Right lobe of liver (tissue), 6 donors: ENCODE data around the gene KLHL22. TPM values are rescaled to one million over a fixed set of nuclear protein-coding genes. Genes with fewer than 3 reads are reported as not detected.
"Not testable (repeated sequence)": the region's sequence is repeated elsewhere in the genome, so short reads cannot be mapped to it uniquely, and the experiment has no call there.

Experiments
- ATAC-seq, 4 donors: fragments of 200-7000 bp; cut with Tn5 transposase; one replicate each; pipeline ENCODE4 v1.9.1; 2020; ENCODE audit warnings: mild to moderate bottlenecking in 4 of 4, moderate library complexity in 4 of 4
- DNase-seq, 3 donors: peaks; one replicate each; pipeline ENCODE4 v3.0.0-alpha.2; 2020
- H3K27ac ChIP-seq, 3 donors: fragments of 200-600 bp; one replicate each; pipeline ENCODE4 v1.8.0; 2022
- H3K27me3 ChIP-seq, 2 donors: fragments of 200-600 bp; one replicate each; pipeline ENCODE4 v1.8.0; 2022
- H3K36me3 ChIP-seq, 4 donors: fragments of 200-600 bp; sonication (generic) in 1 of 4; one replicate each; pipeline versions ENCODE4 v1.5.1 to v1.8.0; 2017 to 2022; ENCODE audit warnings: control low read depth in 1 of 4
- H3K4me1 ChIP-seq, 4 donors: fragments of 200-600 bp; sonication (generic) in 1 of 4; one replicate each; pipeline versions ENCODE4 v1.5.1 to v1.8.0; 2017 to 2022; ENCODE audit warnings: control low read depth in 1 of 4
- H3K4me3 ChIP-seq, 3 donors: fragments of 200-600 bp; one replicate each; pipeline ENCODE4 v1.8.0; 2022
- H3K9me3 ChIP-seq, 4 donors: fragments of 200-600 bp; sonication (generic) in 1 of 4; one replicate each; pipeline versions ENCODE4 v1.5.1 to v1.8.0; 2017 to 2022; ENCODE audit warnings: control low read depth in 1 of 4
- POLR2A ChIP-seq: fragments of 450-650 bp; IDR thresholded peaks from one replicate; pipeline ENCODE4 v1.6.1; 2017; ENCODE audit warnings: antibody characterized with exemption, mild to moderate bottlenecking
- WGBS: methylation state at CpG from one replicate; pipeline ENCODE4 v1.1.6; 2018; ENCODE audit warnings: low coverage, low lambda C conversion rate; ENCODE audit not compliant: insufficient coverage; ENCODE audit errors: missing lambda C conversion rate; 5-methylcytosine and 5-hydroxymethylcytosine counted together
- intact Hi-C, 2 donors: fragments of 100-400 bp; cut with DNase I; formaldehyde crosslinking; loops; one replicate each; pipeline versions ENCODE4 v1.11.2 to v1.14.1; 2022
- small RNA-seq, 2 experiments: library from RNA; depleted of rRNA; stranded (forward); fragments of <200 nt; gene quantifications; one replicate each; pipeline ENCODE3, GENCODE V24; 2016
- total RNA-seq, 6 experiments: library from RNA; depleted of rRNA in 2 of 6; stranded (reverse); fragments of >200 nt in 2 of 6; fragmentation: NEBNext Ultra II Directional in 3 of 6; extraction: Animal tissue kit (Norgen Biotek cat#: 25700) in 3 of 6; gene quantifications; one replicate each; pipeline versions ENCODE4 v1.1.0 to v1.2.4, GENCODE V29; 2016 to 2023
- TF ChIP-seq, protein P1 (sequence below), 4 donors: fragments of 200-600 bp in 3 of 4; fragments of 450-650 bp in 1 of 4; IDR thresholded peaks; one replicate each; pipeline versions ENCODE4 v1.5.1 to v1.8.0; 2016 to 2022; ENCODE audit warnings: antibody characterized with exemption in 4 of 4, mild to moderate bottlenecking in 2 of 4
- donor health status: DM: no; HTN: yes; CAD: no.
- donor health status: DM: no; HTN: no; CAD: no.
- donor health status: DM: no; HTN: no; CAD: no.
- donor health status: DM: no; HTN: yes; CAD: no.
- donor health status: DM: no; HTN: yes; CAD: no.

The KLHL22 gene
- total RNA-seq, 6 experiments from 2014 or later, result 9.0 to 14.2 (median 10.2) TPM

DNA sequence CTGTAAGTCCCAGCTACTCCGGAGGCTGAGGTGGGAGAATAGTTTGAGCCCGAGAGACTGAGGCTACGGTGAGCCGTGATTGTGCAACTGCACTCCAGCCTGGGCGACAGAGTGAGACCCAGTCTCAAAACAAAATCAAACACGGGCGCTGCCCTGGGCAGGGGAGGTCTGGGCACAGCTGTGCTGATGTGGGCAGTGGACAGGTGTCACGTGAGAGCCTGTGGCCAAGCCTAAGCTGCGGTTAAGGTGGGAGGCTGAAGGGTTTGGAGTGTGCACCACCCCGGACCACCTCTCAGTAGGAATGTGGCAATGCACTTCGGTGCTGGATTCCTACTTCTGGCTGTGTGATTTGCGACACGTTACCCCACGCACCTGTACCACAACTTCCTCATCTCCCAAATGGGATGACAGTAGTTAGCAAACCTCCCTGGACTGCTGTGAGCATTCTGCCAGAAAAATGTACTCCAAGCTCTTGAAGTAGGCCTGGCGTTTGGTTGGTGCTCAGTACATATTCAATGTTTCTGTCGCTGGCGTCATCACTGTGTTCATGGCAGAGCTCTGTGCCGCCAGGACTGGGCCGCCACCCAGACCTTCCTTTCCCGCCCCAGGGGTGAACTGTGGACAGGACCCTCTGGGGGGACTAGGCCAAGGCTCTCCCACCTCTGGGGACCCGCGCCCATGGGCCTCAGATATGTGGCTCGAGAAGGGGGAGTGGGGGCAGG lies 102.5 kb downstream of the KLHL22 start:
- Histone ChIP-seq H3K36me3 (no peaks in the 10 kb centered on the region), H3K4me1 (peaks cover 0 to 17% (median 4%) of the 10 kb centered on the region in 4 donors), H3K27ac (peak overlapping the region; percentile 34 to 67 (median 66)), H3K4me3 (peak overlapping the region; percentile 71 to 90 (median 83)), H3K27me3 (no peaks in the 10 kb centered on the region), H3K9me3 (no peaks in the 10 kb centered on the region)
- 100% methylated on average over 1 of the region's 23 CpGs for WGBS
- no peak for DNase-seq
- TF ChIP-seq, protein P1, sequence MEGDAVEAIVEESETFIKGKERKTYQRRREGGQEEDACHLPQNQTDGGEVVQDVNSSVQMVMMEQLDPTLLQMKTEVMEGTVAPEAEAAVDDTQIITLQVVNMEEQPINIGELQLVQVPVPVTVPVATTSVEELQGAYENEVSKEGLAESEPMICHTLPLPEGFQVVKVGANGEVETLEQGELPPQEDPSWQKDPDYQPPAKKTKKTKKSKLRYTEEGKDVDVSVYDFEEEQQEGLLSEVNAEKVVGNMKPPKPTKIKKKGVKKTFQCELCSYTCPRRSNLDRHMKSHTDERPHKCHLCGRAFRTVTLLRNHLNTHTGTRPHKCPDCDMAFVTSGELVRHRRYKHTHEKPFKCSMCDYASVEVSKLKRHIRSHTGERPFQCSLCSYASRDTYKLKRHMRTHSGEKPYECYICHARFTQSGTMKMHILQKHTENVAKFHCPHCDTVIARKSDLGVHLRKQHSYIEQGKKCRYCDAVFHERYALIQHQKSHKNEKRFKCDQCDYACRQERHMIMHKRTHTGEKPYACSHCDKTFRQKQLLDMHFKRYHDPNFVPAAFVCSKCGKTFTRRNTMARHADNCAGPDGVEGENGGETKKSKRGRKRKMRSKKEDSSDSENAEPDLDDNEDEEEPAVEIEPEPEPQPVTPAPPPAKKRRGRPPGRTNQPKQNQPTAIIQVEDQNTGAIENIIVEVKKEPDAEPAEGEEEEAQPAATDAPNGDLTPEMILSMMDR (IDR thresholded peaks at IDR 0.05), result no peak
- no peak for TF ChIP-seq POLR2A
- intact Hi-C loops, result no loop called here
- peak in 2 of 4 donors; percentile 2 to 3 for ATAC-seq

DNA sequence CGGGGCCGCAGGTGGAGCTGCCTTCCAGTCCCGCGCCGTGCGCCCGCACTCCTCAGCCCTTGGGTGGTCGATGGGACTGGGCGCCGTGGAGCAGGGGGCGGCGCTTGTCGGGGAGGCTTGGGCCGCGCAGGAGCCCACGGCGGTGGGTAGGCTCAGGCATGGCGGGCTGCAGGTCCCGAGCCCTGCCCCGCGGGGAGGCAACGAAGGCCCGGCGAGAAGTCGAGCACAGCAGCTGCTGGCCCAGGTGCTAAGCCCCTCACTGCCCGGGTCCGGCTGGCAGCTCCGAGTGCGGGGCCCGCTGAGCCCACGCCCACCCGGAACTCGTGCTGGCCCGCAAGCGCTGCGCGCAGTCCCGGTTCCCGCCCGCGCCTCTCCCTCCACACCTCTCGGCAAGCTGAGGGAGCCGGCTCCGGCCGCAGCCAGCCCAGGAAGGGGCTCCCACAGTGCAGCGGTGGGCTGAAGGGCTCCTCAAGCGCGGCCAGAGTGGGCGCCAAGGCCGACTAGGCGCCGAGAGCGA lies 103.2 kb downstream of the KLHL22 start:
- H3K27me3 ChIP-seq, H3K4me3 ChIP-seq, H3K9me3 ChIP-seq, ATAC-seq, intact Hi-C loops, H3K36me3 ChIP-seq, H3K27ac ChIP-seq, DNase-seq: not testable (repeated sequence)
- H3K4me1 ChIP-seq, result peaks cover 0 to 17% (median 4%) of the 10 kb centered on the region in 4 donors
- WGBS, result 100% methylated on average over 3 of the region's 53 CpGs

Small RNA genes within 50 kb of the gene (small RNA-seq; reads per million reads assigned to genes)
- gene RF00019, result 0 reads per million in 2 experiments
- 0 reads per million in 2 experiments for gene RN7SL812P
- gene RNU6-225P, result 0 reads per million in 2 experiments
- 0 reads per million in 2 experiments for gene RNY1P9

Other genes with a start within 250 kb of the KLHL22 start
- gene RTN4R, start 227.5 kb downstream of the KLHL22 start, total RNA-seq, result 10 to 100 TPM in 2 of 6 experiments, 1 to 10 TPM in 4; 3.0 to 12.4 (median 8.5) TPM
- gene DGCR6L, start 175.7 kb downstream of the KLHL22 start, total RNA-seq, result 10 to 100 TPM; 32.6 to 79.9 (median 50.9) TPM
- gene ZNF74, start 101.6 kb downstream of the KLHL22 start, total RNA-seq, result 1 to 10 TPM; 3.2 to 6.6 (median 3.4) TPM
- gene SCARF2, start 58.0 kb downstream of the KLHL22 start, total RNA-seq, result 1 to 10 TPM; 1.1 to 3.4 (median 1.8) TPM
- gene MED15, start 11.8 kb upstream of the KLHL22 start, total RNA-seq, result 10 to 100 TPM; 15.7 to 34.7 (median 23.6) TPM